Measurements from ENCODE around the gene TBC1D8. TPM values are rescaled to one million over a fixed set of nuclear protein-coding genes. Genes with fewer than 3 reads are reported as not detected.

TBC1D8 gene
- total and polyA plus RNA-seq, 9 of the 15 experiments (the other 6 are each of a cell fraction or from before 2014, with no cell fraction given), result 0.36 to 1.3 (median 0.82) TPM

GRCh38 chr2:101094351-101094750 lies 56.8 kb downstream of the TBC1D8 start (continued):
- TF ChIP-seq FOXK1 (CRISPR knock-in tag; IDR thresholded peaks at IDR 0.05; ENCODE audit: borderline replicate concordance), result no peak
- TF ChIP-seq PBX2 (CRISPR knock-in tag; IDR thresholded peaks at IDR 0.05; ENCODE audit: low read depth), result no peak
- no peak for TF ChIP-seq PBX2 (tag; conservative IDR thresholded peaks at IDR 0.05; ENCODE audit: low read depth)

DNA sequence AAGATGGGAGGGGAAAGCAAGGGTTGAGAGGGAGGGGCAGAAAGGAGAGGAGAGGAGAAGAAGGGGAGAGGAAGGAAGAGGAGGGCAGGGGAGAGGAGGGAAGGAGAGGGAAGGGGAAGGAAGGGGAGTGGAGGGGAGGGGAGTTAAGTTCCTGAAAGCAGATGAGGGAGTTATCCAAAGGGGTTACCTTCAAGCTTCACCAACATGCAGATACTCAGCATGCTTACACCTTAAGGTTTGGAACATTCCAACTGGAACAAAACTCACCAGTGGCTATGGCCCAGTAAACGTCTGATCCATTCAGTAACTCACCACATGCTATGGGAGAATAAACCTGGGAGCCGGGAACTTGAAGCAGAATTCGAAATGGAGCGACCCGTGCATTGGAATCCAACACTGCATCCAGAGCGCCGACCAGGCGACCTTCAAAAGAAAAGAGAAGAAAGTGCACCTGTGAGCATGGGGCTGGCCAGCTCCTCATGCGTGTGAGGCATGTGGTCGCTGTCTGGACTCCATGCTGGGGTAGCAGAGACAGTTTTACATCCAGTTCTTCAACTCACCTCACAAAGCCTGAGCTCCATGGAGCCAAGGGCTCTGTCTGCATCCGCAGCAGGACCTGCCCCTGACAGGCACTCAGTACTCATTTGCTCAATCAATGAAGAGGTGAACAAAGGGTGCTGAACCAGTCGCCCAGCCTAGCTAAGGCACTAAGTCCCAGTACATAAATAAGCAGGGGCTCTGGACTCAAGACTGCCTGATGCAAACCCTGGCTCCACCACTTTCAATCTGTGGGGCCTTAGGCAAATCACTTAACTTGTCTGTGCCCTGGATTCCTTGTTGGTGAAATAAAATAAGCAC lies 61.0 kb downstream of the TBC1D8 start:
- no peaks in the 10 kb centered on the region for H3K9me1 ChIP-seq (ENCODE audit: control insufficient read depth, insufficient read depth, low read length)
- in situ Hi-C loops (cut with MboI), result no loop called here
- no peak overlapping the region for H3K9ac ChIP-seq (ENCODE audit: insufficient read depth in 1 of 2, low read depth in 2 of 2, low read length in 2 of 2)
- DNase-seq (ENCODE audit: extremely low read depth in 1 of 4, low spot score in 3 of 4) (no peak), ATAC-seq (no peak), FAIRE-seq (no peak)
- intact Hi-C loops (cut with micrococcal nuclease), result no loop called here
- no peaks in the 10 kb centered on the region; the same call in 1 of the 2 replicates for H4K20me1 ChIP-seq (replicated peaks; ENCODE audit: control insufficient read depth, insufficient read depth, low read length)
- no peaks in the 10 kb centered on the region for H3K79me2 ChIP-seq (ENCODE audit: control insufficient read depth, insufficient read depth, low read length)
- WGBS (ENCODE audit: insufficient coverage, low coverage, missing lambda C conversion rate), result under 1% methylated on average over 12 of the region's 12 CpGs
- H3K4me3 ChIP-seq, result no peak overlapping the region
- H2AFZ ChIP-seq (ENCODE audit: low read depth, low read length), result no peak overlapping the region
- ChIA-PET POLR2A (interaction anchor here (0.6 kb wide), 1 partner anchor 416 kb away, joined by 3 read pairs; no protein-coding TSS in a partner anchor), CTCF (ENCODE audit: low intra/inter-chr PET ratio) (no interaction called here)
- H3K4me2 ChIP-seq (ENCODE audit: insufficient read depth, low read length), result no peak overlapping the region
- no peaks in the 10 kb centered on the region for H3K9me3 ChIP-seq (replicated peaks; ENCODE audit: control insufficient read depth, insufficient read depth, low read depth, low read length)
- no TSS peak for BruUV-seq (replicated peaks)
- no peak overlapping the region for H3K27ac ChIP-seq (ENCODE audit: extremely low read depth, low read depth, low read length)
- TF ChIP-seq KLF10 (CRISPR knock-in tag; IDR thresholded peaks at IDR 0.05), result no peak
- TF ChIP-seq ZNF707 (CRISPR knock-in tag; conservative IDR thresholded peaks at IDR 0.05), result no peak
- H3K4me1 ChIP-seq (replicated peaks in 1 of 2; ENCODE audit: control insufficient read depth in 2 of 2, insufficient read depth in 2 of 2, low read length in 2 of 2), result no peaks in the 10 kb centered on the region
- H3K36me3 ChIP-seq (ENCODE audit: control insufficient read depth, insufficient read depth, low read length), result no peaks in the 10 kb centered on the region
- peaks cover 2 to 32% of the 10 kb centered on the region in 2 experiments; a peak in 4 of 5 replicates for H3K27me3 ChIP-seq (ENCODE audit: control insufficient read depth in 2 of 2, insufficient read depth in 2 of 2, low read length in 2 of 2)

All from K562 (cell line).